GM18508 (cell line): Measurements from ENCODE around the gene RDH13.

ENCODE experiments used
- ATAC-seq: cut with Tn5 transposase; IDR thresholded peaks from one replicate; pipeline ENCODE4 v1.9.1; 2021; ENCODE audit warnings: moderate number of reproducible peaks; ENCODE audit not compliant: insufficient read depth, unreplicated experiment

Gene RDH13

GRCh38 chr19:55092423-55093318 lies 29.7 kb upstream of the RDH13 start:
- no peak for ATAC-seq

GRCh38 chr19:55091955-55092354 lies 29.0 kb upstream of the RDH13 start:
- no peak for ATAC-seq

- ATAC-seq, result no peak
Measured at GRCh38 chr19:55091126-55091910, 28.4 kb upstream of the RDH13 start.

DNA sequence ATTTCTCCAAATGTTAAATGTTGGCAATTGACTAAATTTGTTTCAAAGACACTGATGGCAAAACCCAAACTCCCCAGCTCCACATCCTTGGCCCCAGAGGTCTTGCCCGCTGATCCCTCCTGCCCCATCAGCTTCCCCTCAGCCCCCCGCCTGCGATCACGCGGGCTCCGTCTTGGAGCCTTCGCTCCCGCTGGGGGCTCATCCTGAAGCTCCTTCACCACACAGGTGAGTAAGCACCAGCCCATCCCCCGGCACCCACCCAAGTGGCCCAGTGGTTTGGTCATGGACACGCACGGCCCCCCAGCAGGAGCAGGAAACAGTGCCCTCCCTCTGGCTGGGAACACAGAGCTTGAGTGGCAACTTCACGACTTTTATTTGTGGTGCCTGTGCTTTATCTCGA lies 27.6 kb upstream of the RDH13 start:
- ATAC-seq, result no peak

- no peak for ATAC-seq
Measured at GRCh38 chr19:55089342-55089944, 26.5 kb upstream of the RDH13 start.

GRCh38 chr19:55088543-55089341 lies 25.8 kb upstream of the RDH13 start:
- ATAC-seq, result no peak

- ATAC-seq, result no peak
Measured at GRCh38 chr19:55088021-55088451, 25.1 kb upstream of the RDH13 start.

GRCh38 chr19:55087542-55087901 lies 24.6 kb upstream of the RDH13 start:
- no peak for ATAC-seq

- ATAC-seq, result no peak
Measured at GRCh38 chr19:55086730-55087541, 24.0 kb upstream of the RDH13 start.

GRCh38 chr19:55085923-55086715 lies 23.2 kb upstream of the RDH13 start:
- ATAC-seq, result no peak

GRCh38 chr19:55084416-55084815 lies 21.5 kb upstream of the RDH13 start:
- ATAC-seq, result no peak

DNA sequence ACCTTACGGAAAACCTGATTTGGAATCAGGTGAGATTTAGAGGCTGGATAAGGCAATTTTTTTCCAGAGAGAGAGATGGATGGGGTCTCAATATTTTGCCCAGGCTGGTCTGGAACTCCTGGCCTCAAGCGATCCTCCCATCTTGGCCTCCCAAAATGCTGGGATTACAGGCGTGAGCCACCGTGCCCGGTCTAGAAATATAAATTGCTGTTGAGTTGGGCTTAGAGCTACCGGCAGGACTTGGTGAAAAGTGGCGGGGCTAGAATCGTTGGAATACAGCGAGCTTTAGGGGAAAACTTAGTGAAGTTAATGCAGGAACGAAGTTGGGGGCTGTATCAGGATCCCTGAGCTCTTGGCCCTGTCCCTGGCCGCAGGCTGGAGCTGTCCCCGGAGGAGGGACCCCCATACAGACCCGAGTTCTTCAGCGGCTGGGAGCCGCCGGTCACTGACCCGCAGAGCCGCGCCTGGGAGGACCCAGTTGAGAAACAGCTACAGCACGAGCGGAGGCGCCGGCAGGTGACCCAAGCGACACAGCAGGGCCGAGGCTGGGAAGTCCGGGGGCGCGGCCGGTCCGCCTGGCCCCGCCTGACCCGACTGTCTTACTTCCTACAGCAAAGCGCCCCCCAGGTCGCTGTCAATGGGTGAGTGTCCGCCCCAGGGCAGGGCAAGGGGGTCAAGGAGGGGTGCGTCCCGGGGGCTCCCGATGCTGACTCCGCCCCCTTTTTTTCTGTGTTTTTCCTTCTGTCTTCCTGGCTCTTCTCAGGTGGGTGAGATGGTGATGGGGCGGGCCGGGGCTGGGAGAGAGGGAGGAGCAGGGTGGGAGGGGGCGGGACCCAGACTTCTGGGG lies 20.3 kb upstream of the RDH13 start:
- no peak for ATAC-seq

DNA sequence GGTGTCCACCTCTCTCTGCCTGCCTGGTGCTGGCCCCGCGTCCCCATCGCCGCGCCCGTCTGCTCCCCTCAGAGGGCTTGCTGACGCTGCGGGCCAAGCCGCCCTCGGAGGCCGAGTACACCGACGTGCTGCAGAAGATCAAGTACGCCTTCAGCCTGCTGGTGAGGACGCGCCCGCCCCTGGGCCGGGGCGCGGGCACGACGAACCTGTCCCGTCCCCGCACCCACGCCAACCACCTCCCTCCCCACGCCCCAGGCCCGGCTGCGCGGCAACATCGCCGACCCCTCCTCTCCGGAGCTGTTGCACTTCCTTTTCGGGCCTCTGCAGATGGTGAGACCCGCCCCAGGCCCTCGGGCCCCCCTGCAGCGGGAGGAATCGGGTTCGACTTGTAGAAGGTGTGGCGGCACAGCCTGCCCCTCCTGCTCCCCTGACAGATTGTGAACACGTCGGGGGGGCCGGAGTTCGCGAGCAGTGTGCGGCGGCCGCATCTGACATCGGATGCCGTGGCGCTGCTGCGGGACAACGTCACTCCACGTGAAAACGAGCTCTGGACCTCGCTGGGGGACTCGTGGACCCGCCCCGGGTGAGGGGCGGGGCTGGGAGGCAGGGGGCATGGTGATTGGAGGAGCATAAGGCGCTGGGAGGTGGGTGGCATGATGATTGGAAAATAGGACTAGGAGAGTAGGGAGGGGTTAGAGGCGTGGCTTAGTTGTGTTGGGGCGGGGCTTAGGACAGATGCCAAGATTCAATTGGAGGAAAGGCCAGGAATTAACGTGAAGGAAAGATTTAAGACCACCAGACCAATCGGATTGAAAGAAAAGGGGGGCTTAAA lies 19.3 kb upstream of the RDH13 start:
- ATAC-seq, result no peak

DNA sequence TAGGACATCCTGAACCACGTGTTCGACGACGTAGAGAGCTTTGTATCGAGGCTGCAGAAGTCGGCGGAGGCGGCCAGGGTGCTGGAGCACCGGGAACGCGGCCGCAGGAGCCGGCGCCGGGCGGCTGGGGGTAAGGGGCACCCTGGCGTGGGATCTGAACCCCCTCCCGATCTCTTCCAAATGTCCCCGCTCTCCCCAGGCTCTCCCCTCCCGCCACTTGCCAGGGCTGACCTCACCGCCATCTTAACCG lies 18.7 kb upstream of the RDH13 start:
- no peak for ATAC-seq

GRCh38 chr19:55080968-55081769 lies 18.2 kb upstream of the RDH13 start:
- ATAC-seq, result no peak

DNA sequence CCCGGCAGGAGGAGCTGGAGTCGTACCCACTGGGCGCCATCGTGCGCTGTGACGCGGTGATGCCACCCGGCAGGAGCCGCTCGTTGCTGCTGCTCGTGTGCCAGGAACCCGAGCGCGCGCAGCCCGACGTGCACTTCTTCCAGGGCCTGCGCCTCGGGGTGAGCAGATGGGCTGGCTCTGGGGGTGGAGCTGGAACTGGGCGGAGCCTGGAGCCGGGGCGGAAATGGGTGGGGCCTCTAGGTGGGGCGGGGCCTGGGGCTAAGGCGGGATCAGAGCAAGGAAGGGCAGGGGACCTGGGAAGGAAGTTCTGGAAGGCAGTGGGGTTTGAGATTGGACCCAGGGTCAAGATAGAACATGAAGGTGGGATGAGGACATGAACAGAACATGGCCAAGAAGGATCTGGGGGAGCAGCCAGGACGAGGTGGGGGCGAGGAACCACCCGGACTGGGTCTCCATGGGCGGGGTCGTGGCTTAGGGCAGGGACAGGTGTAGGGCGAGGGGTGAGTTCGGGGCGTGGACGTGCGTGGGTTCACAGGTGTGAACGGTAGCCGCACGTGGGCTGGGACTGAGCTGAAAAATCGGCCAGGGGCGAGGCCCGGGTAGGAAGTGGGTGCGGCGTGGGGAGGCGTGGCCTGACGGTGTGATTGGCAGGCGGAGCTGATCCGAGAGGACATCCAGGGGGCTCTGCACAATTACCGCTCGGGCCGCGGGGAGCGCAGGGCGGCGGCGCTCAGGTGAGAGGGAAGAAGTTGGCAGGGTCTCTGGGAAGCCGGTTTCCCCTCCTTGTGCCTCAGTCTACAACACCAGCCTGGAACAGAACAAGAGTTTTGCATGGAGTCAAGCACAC lies 17.4 kb upstream of the RDH13 start:
- ATAC-seq, result no peak
